CD4-positive, alpha-beta T cell treated with Interleukin-6 for 4 hours (primary cell): ENCODE results near the gene NCOA4.
"Not testable (repeated sequence)": the region's sequence is repeated elsewhere in the genome, so short reads cannot be mapped to it uniquely, and the experiment has no call there.

Source experiments
- DNase-seq: peaks from one replicate; pipeline ENCODE4 v3.0.0-alpha.2; 2020; ENCODE audit warnings: mixed read lengths

NCOA4 gene

GRCh38 chr10:45978554-45978953 is 51.9 kb downstream of the NCOA4 start:
- not testable (repeated sequence) for DNase-seq

GRCh38 chr10:45974041-45974440 is 56.4 kb downstream of the NCOA4 start:
- DNase-seq, result not testable (repeated sequence)

GRCh38 chr10:45972813-45973169 is 57.6 kb downstream of the NCOA4 start:
- not testable (repeated sequence) for DNase-seq

- DNase-seq, result peak; percentile 84
Measured at GRCh38 chr10:45972106-45972812, 58.2 kb downstream of the NCOA4 start, which contains the start of gene TIMM23. Gene TIMM23, plus strand, starts transcription at chr10:45972489. Its CDS starts 136 bp downstream, at chr10:45972625.

- DNase-seq, result not testable (repeated sequence)
Measured at GRCh38 chr10:45971742-45972105, 58.7 kb downstream of the NCOA4 start.

GRCh38 chr10:45971019-45971418 is 59.4 kb downstream of the NCOA4 start:
- not testable (repeated sequence) for DNase-seq

- not testable (repeated sequence) for DNase-seq
Measured at GRCh38 chr10:45962686-45963452, 67.6 kb downstream of the NCOA4 start.

GRCh38 chr10:45957928-45958327 is 72.5 kb downstream of the NCOA4 start:
- not testable (repeated sequence) for DNase-seq

- DNase-seq, result not testable (repeated sequence)
Measured at GRCh38 chr10:45956634-45957033, 73.8 kb downstream of the NCOA4 start.
